PC-9 (cell line): Measurements from ENCODE around the gene FAR1.
"Not testable (repeated sequence)": the region's sequence is repeated elsewhere in the genome, so short reads cannot be mapped to it uniquely, and the experiment has no call there.

Source experiments
- CTCF ChIP-seq: fragments of 200-600 bp; sonication (generic); conservative IDR thresholded peaks from 2 replicates; pipeline ENCODE4 v1.6.1; 2017; ENCODE audit warnings: mixed run types, antibody characterized with exemption, mild to moderate bottlenecking, moderate library complexity
- EZH2 ChIP-seq: fragments of 200-600 bp; sonication (generic); IDR thresholded peaks from 2 replicates; pipeline ENCODE4 v1.8.0; 2017; ENCODE audit warnings: antibody characterized with exemption, low read depth

- not testable (repeated sequence) for TF ChIP-seq CTCF, EZH2
Measured at GRCh38 chr11:13651515-13651914, 17.0 kb upstream of the FAR1 start.
